IPS-20b (cell line): ENCODE measurements around the gene SPX.

Experiments used
- H3K27ac ChIP-seq: one replicate; pipeline ENCODE4 v1.5.1; 2013; ENCODE audit warnings: low read length
- H3K27me3 ChIP-seq: 2 replicates; pipeline ENCODE4 v1.6.1; 2013; ENCODE audit warnings: mild to moderate bottlenecking, low read length, inconsistent platforms; ENCODE audit not compliant: insufficient read depth
- H3K36me3 ChIP-seq: 2 replicates; pipeline ENCODE4 v1.6.1; 2013; ENCODE audit warnings: low read depth, mild to moderate bottlenecking, inconsistent platforms, low read length, moderate library complexity; ENCODE audit not compliant: insufficient read depth
- H3K4me1 ChIP-seq: 2 replicates; pipeline ENCODE4 v1.6.1; 2013; ENCODE audit warnings: mild to moderate bottlenecking, control low read depth, inconsistent platforms, low read length, moderate library complexity; ENCODE audit not compliant: insufficient read depth
- H3K4me3 ChIP-seq: 2 replicates; pipeline ENCODE4 v1.5.1; 2013; ENCODE audit warnings: mild to moderate bottlenecking, low read length, inconsistent platforms
- H3K9ac ChIP-seq: 2 replicates; pipeline ENCODE4 v1.6.1; 2013; ENCODE audit warnings: low read depth, mild to moderate bottlenecking, inconsistent platforms, low read length, moderate library complexity
- H3K9me3 ChIP-seq: 2 replicates; pipeline ENCODE4 v1.6.1; 2013; ENCODE audit warnings: mild to moderate bottlenecking, low read depth, low read length, inconsistent platforms; ENCODE audit not compliant: insufficient read depth

The SPX gene

DNA sequence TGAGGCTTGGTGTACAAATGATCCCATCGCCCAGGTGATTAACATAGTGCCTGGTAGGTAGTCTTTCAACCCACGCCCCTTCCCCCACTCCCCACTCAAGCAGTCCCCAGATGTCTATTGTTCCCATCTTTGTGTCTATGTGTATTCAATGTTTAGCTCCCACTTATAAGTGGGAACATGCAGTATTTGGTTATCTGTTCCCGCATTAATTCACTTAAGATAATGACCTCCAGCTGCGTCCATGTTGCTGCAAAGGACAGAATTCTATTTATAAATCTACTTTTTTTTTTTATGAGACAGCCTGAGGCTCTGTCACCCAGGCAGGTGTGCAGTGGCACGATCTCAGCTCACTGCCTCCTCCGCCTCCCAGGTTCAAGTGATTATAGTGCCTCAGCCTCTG, 15.7 kb downstream of the SPX start:
- H3K36me3 ChIP-seq = no peaks in the 10 kb centered on the region
- no peak overlapping the region for H3K27ac ChIP-seq
- H3K4me1 ChIP-seq = no peaks in the 10 kb centered on the region
- no peaks in the 10 kb centered on the region for H3K27me3 ChIP-seq
- no peaks in the 10 kb centered on the region for H3K9me3 ChIP-seq
- no peak overlapping the region for H3K4me3 ChIP-seq
- no peak overlapping the region for H3K9ac ChIP-seq

DNA sequence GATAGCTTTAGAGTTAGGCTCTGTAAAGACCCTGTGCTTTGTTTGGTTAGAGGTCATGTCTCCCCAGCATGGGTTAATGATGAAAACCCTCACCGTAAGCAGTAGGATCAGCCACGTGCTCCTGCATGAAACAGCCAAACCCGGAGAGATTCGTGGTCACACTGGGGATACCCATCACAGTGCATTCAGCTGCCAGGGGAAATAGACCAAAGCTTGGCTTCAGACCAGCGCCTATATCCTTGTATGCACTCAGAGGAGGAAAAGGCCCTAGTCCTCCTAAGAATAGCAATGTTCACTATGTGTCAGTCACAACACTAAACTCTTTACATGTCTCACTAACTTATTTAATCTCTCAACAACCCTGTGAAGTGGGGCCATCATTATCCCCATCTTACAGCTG, 16.3 kb downstream of the SPX start:
- Histone ChIP-seq H3K9ac (no peak overlapping the region), H3K9me3 (no peaks in the 10 kb centered on the region), H3K4me3 (no peak overlapping the region), H3K27ac (no peak overlapping the region), H3K36me3 (no peaks in the 10 kb centered on the region), H3K27me3 (no peaks in the 10 kb centered on the region), H3K4me1 (no peaks in the 10 kb centered on the region)

DNA sequence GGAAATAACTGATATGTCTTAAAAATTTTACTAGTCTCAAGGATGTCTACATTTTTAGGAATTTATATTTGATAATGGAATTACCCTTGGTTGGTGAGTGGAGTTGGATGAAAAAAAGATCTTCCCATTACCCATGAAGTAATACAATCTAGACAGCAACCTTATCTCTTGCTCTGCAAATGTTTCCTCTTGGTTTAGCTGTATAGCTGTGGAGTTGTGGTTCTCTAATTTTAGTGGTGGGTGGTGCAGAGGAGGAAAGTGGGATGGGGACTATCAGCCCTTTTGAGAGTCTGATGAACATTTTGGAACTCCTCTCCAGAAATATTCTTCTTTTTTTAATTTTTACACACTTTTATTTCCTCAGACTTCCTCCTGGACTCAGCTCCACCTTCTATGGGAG, 17.1 kb downstream of the SPX start:
- no peaks in the 10 kb centered on the region for H3K9me3 ChIP-seq

DNA sequence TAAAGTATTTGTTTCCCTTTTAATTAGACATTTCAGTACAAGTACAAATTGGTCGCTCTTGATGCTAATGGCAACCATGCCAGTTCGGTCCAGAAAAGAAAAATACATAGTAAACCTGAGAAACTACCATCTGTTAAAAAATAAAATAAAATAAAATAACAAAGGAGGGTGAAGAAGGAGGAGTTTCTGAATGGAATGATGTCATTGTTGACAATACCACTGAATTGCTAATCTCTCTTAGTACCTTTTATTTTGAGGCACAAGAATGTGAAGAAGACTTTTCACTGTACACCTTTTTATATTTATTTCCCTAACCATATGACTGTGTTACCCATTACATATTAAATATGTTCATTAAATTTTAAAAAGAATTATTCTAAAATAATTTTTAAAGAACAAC, 19.5 kb downstream of the SPX start:
- Histone ChIP-seq H3K36me3 (no peaks in the 10 kb centered on the region), H3K4me3 (no peak overlapping the region), H3K27ac (no peak overlapping the region), H3K9me3 (no peaks in the 10 kb centered on the region), H3K4me1 (no peaks in the 10 kb centered on the region), H3K27me3 (no peaks in the 10 kb centered on the region), H3K9ac (no peak overlapping the region)

More for the DNA sequence above, 17.1 kb downstream of the SPX start:
- Histone ChIP-seq H3K27ac (no peak overlapping the region), H3K4me1 (no peaks in the 10 kb centered on the region), H3K4me3 (no peak overlapping the region), H3K9ac (no peak overlapping the region), H3K36me3 (no peaks in the 10 kb centered on the region), H3K27me3 (no peaks in the 10 kb centered on the region)

DNA sequence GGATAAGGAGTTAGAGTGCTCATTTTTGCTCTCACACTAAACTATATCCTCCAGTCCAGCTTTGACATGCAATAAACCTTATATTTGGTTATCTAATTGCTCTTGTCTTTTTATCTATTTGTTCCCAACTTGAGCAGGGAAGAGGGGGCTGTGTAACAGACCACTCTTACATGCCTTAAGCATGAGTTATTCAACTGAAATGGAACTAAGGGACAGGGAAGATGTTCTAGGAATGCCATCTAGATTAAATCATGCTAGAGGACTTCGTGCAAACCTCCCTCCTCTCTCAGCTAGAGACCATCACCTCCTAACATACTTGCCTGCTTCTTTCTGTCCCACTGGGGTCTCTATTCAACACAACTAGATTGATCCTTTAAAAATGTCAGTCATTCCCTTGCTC, 20.6 kb downstream of the SPX start:
- Histone ChIP-seq H3K4me1 (no peaks in the 10 kb centered on the region), H3K27ac (no peak overlapping the region), H3K9ac (no peak overlapping the region), H3K9me3 (no peaks in the 10 kb centered on the region), H3K27me3 (no peaks in the 10 kb centered on the region), H3K4me3 (no peak overlapping the region), H3K36me3 (no peaks in the 10 kb centered on the region)

DNA sequence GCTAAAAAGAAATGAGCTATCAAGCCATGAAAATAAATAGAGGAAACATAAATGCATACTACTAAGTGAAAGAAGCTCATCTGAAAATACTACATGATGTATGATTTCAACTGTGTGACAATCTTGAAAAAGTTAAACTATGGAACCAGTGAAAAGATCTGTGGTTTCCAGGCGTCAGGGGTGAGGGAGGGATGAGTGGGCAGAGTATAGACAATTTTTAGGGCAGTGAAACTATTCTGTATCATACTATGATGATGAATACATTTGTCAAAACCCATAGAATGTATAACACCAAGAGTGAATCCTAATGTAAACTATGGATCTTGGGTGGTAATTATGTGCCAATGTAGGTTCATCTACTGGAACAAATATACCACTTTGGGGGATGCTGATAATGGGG, 21.3 kb downstream of the SPX start:
- Histone ChIP-seq H3K9ac (no peak overlapping the region), H3K27ac (no peak overlapping the region), H3K36me3 (no peaks in the 10 kb centered on the region), H3K9me3 (no peaks in the 10 kb centered on the region), H3K27me3 (no peaks in the 10 kb centered on the region), H3K4me1 (no peaks in the 10 kb centered on the region), H3K4me3 (no peak overlapping the region)

DNA sequence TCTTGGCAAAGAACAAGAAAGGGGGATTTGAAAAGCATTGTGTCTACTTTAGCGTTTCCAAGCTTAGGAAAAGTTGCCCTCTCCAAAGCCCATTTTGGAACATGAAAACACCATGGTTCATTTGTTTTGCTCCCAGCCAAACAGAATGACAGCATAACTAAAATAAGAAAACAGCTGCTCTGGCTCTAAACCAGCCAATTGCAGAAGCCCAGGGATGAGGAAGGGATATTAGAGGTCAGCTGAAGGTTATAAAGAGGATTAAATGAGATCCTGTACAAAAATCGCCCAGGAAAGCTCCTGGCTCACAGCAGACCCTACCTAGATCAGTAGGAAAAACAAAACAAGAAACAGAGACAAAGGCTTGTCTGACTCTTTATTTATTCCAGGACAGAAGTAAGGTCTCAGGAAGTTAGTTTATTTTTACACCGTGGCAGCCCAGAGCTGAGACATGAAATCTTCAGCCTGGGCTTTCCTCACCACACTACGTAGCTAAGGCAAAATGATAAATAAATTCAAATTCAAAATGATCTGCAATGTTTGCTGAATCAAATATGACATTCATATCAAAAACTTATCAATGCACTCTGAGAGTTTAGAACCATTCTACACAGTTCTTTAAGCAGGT, 25.9 kb downstream of the SPX start:
- no peaks in the 10 kb centered on the region for H3K9me3 ChIP-seq
- no peaks in the 10 kb centered on the region for H3K36me3 ChIP-seq
- H3K9ac ChIP-seq = no peak overlapping the region
- no peak overlapping the region for H3K27ac ChIP-seq
- H3K4me1 ChIP-seq = no peaks in the 10 kb centered on the region
- no peaks in the 10 kb centered on the region for H3K27me3 ChIP-seq
- H3K4me3 ChIP-seq = no peak overlapping the region

DNA sequence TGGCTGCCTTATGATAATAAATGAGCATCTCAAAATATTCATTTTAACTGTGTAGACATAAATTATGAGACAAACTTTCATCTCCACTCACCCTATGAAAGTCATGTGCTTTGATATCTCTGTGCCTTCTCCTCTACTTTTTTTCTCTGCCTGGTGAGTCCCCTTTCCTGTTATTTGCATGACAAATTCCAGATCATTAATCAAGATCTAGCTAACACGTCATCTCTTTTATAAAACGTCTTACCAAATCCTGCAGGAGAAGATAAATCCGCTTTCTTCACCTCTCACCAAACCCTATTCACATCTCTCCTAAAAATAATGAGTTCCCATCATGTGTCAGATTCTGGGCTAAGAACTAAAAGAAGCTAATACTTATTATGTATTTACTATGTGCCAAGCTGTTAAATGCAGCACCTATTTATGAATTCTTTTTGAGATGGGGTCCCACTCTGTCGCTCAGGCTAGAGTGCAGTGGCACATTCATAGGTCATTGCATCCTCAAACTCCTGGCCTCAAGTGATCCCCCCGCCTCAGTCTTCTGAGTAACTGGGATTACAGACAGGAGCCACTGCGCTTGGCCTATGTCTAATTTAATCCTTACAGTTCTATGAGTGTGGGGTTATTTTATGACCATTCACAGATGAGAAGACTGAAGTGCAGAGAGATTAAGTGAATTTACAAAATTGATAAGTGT, 26.7 kb downstream of the SPX start:
- Histone ChIP-seq H3K9ac (no peak overlapping the region), H3K9me3 (no peaks in the 10 kb centered on the region), H3K36me3 (no peaks in the 10 kb centered on the region), H3K27me3 (no peaks in the 10 kb centered on the region), H3K27ac (no peak overlapping the region), H3K4me1 (no peaks in the 10 kb centered on the region), H3K4me3 (no peak overlapping the region)

DNA sequence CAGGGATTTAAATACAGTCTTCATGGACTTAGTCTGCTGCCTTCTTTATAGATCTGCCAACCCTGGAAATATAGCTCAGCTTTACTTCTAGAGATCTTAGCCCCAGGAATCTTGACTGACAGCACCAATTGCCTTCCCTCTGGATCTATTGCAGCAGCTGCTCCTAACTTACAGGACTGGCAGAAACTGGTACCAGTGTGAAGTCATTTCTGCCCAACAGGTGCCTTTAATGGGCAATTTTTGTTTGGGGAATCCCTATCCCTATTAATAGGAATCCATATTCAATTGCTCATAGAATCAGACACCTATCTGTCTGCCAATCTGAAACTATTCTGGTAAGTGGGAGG, 27.2 kb downstream of the SPX start:
- H3K9me3 ChIP-seq = no peaks in the 10 kb centered on the region
- no peaks in the 10 kb centered on the region for H3K27me3 ChIP-seq
- no peaks in the 10 kb centered on the region for H3K36me3 ChIP-seq
- H3K27ac ChIP-seq = no peak overlapping the region
- no peak overlapping the region for H3K4me3 ChIP-seq
- no peak overlapping the region for H3K9ac ChIP-seq
- H3K4me1 ChIP-seq = no peaks in the 10 kb centered on the region

DNA sequence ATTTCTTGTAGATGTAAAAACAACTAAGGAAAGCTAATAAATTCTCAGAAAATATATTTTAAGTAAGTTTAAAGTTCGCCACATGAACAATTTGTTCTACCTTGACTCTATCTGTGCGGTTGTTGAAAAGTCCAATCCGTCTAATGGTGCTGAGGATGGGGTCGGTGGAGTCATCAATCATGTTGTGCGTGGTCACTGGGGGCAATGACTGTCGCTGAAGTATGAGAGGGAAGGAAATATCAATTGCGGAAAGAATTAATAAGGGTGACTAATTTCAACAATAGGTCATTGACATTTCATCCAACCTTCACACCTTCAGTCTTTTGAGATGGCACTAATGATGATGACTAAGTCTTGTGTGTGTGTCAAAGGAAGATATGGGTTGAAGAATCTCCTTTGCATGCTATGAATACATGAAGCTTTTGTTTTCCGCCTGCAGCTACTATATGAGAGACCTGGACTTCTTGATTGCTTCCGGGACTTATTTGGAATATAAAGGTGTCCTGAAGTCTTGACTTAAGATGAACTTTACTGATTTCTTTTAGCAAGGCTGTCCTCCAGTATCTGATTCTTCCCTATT, 32.1 kb downstream of the SPX start:
- Histone ChIP-seq H3K4me1 (no peaks in the 10 kb centered on the region), H3K4me3 (no peak overlapping the region)

DNA sequence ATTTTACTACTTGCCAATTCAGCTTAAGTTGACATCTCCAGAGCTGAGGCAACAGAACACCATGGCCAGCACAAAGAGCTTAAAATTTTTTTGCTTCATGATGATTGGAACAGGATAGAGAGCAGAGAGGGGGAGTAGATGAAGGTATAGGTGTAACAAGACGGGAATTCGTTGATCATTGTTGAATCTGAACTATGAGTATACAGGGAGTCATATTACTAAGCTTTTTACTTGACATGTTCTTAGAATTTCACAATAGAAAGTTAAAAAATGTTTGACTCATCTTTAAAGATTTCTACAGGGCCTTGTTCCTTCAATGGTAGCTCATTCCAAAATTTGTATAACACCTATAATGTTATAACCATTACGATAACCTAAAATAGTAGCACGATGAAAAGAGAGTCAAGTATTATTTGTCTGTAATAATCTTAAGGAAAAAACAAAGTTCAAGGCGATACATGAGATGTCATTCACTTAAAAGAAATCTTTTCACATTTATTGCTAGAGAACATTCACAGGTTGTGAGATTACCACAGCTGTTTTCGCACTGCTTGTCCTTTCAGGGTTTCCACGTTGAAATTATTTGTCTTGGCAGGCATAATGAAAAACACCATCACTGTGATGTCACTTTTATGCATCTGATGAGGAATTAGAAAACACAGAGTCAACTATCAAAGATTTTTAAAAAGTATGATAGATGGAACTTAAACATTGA, 33.9 kb downstream of the SPX start:
- no peaks in the 10 kb centered on the region for H3K36me3 ChIP-seq
- H3K9ac ChIP-seq = no peak overlapping the region
- H3K4me1 ChIP-seq = no peaks in the 10 kb centered on the region
- H3K9me3 ChIP-seq = no peaks in the 10 kb centered on the region
- no peaks in the 10 kb centered on the region for H3K27me3 ChIP-seq
- H3K27ac ChIP-seq = no peak overlapping the region
- H3K4me3 ChIP-seq = no peak overlapping the region

More for the DNA sequence above, 32.1 kb downstream of the SPX start:
- Histone ChIP-seq H3K9me3 (no peaks in the 10 kb centered on the region), H3K36me3 (no peaks in the 10 kb centered on the region), H3K27me3 (no peaks in the 10 kb centered on the region), H3K9ac (no peak overlapping the region), H3K27ac (no peak overlapping the region)

DNA sequence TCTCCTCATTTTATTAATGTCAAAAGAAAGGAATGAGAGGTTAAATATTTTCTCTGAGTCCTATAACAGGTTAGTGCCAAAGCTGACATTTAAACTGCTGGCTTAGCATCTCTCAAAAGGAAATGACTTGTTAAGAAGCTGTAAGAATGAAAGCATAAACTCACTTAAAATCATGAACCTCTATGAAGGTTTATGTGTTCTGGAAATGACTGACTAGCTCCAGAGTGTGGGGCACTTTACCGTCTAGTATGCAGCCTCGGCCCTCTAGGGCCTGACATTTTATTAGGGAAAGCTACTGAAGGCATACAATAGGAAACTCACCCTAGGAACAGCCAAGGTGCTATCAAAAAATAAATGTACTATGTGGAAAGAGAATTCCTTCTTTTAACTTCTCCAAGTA, 35.1 kb downstream of the SPX start:
- Histone ChIP-seq H3K4me3 (no peak overlapping the region), H3K4me1 (no peaks in the 10 kb centered on the region), H3K27ac (no peak overlapping the region), H3K9ac (no peak overlapping the region), H3K36me3 (no peaks in the 10 kb centered on the region), H3K9me3 (no peaks in the 10 kb centered on the region), H3K27me3 (no peaks in the 10 kb centered on the region)
